Progenitor cell of endocrine pancreas (in vitro differentiated cells): Measurements from ENCODE around the gene SPAG5. TPM values are rescaled to one million over a fixed set of nuclear protein-coding genes. Genes with fewer than 3 reads are reported as not detected.

Experiments used
- DNase-seq: peaks from one replicate; pipeline ENCODE4 v3.0.0; 2021; ENCODE audit warnings: low spot score; ENCODE audit not compliant: unreplicated experiment
- H3K27ac Mint-ChIP-seq: 2 replicates; pipeline ENCODE4 v1.8.0; 2021; ENCODE audit warnings: mild to moderate bottlenecking, moderate library complexity, mixed read lengths
- H3K27me3 Mint-ChIP-seq: 2 replicates; pipeline ENCODE4 v1.8.0; 2021; ENCODE audit warnings: mixed read lengths
- H3K36me3 Mint-ChIP-seq: 2 replicates; pipeline ENCODE4 v1.8.0; 2022; ENCODE audit warnings: mixed read lengths; ENCODE audit not compliant: insufficient read depth
- H3K4me1 Mint-ChIP-seq: 2 replicates; pipeline ENCODE4 v1.8.0; 2021; ENCODE audit warnings: low read depth, mixed read lengths
- H3K4me3 Mint-ChIP-seq: 2 replicates; pipeline ENCODE4 v1.8.0; 2021; ENCODE audit warnings: low read depth, mild to moderate bottlenecking, moderate library complexity, mixed read lengths
- H3K9me3 Mint-ChIP-seq: 2 replicates; pipeline ENCODE4 v1.8.0; 2021; ENCODE audit warnings: low read depth, mixed read lengths
- CTCF ChIP-seq: fragments of 200-600 bp; sonication (generic); IDR thresholded peaks from one replicate; pipeline ENCODE4 v1.5.0; 2021; ENCODE audit warnings: antibody characterized with exemption, mild to moderate bottlenecking; ENCODE audit not compliant: unreplicated experiment
- total RNA-seq: library from RNA; stranded (reverse); gene quantifications from 2 replicates; pipeline ENCODE4 v1.2.1, GENCODE V29; 2021

SPAG5 gene
- total RNA-seq, 1 donor from 2014 or later: 69.4 TPM

DNA sequence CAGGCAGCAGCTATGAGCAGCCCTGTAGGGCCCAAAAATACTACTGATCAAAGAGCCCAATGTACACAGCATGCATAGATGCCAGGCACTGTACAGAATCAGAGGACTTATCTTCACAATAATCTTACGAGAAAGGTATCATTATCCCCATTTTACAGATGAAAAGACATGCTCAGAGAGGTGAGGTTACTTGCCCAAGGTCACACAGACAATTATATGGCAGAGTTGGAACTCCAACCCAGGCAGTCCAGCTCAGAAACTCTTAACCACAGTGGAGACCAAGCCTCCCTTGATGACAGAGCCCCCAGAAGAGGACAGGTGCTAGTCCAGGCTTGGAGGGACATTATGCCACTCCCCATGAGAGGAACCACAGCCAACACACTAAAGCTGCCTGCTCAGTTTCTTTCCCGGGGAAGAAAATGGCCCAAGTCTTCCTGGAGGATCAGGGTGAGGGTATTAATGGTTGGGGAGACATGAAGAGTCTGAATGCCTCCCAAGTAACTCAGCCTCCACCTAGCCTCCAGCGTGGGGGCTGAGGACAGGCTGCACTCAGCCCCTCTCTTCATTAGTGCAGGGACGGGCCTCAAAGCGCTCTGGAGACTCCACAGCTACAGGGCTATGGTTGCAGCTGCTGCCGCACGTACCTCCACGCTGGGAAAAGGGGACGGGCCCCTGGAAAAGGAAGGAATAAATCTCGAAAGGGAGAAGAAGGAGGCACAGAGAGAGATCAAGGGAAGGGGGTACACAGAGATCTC is 47.2 kb downstream of the SPAG5 start:
- H3K9me3 Mint-ChIP-seq: no peaks in the 10 kb centered on the region
- H3K4me3 Mint-ChIP-seq: peak overlapping the region; percentile 90
- peaks cover 19% of the 10 kb centered on the region for H3K36me3 Mint-ChIP-seq
- no peak for DNase-seq
- H3K4me1 Mint-ChIP-seq: peaks cover 16% of the 10 kb centered on the region
- H3K27ac Mint-ChIP-seq: peak overlapping the region; percentile 83
- TF ChIP-seq CTCF: no peak
- H3K27me3 Mint-ChIP-seq: no peaks in the 10 kb centered on the region

GRCh38 chr17:28550858-28551257 is 48.0 kb downstream of the SPAG5 start:
- Mint-ChIP-seq H3K4me1 (peaks cover 16% of the 10 kb centered on the region), H3K9me3 (no peaks in the 10 kb centered on the region), H3K27ac (no peak overlapping the region), H3K36me3 (peaks cover 14% of the 10 kb centered on the region), H3K4me3 (peak overlapping the region; percentile 90), H3K27me3 (no peaks in the 10 kb centered on the region)
- no peak for DNase-seq
- no peak for TF ChIP-seq CTCF

- H3K27ac Mint-ChIP-seq: no peak overlapping the region
- peaks cover 16% of the 10 kb centered on the region for H3K4me1 Mint-ChIP-seq
- no peaks in the 10 kb centered on the region for H3K9me3 Mint-ChIP-seq
- DNase-seq: no peak
- no peaks in the 10 kb centered on the region for H3K27me3 Mint-ChIP-seq
- H3K4me3 Mint-ChIP-seq: no peak overlapping the region
- TF ChIP-seq CTCF: no peak
- peaks cover 10% of the 10 kb centered on the region for H3K36me3 Mint-ChIP-seq
These were observed 49.3 kb downstream of the SPAG5 start for GRCh38 chr17:28549236-28550132.

- no peaks in the 10 kb centered on the region for H3K9me3 Mint-ChIP-seq
- no peak overlapping the region for H3K27ac Mint-ChIP-seq
- no peak overlapping the region for H3K4me3 Mint-ChIP-seq
These were observed 50.3 kb downstream of the SPAG5 start for GRCh38 chr17:28548417-28549130.

More at GRCh38 chr17:28548417-28549130, 50.3 kb downstream of the SPAG5 start:
- H3K36me3 Mint-ChIP-seq: peaks cover 3% of the 10 kb centered on the region
- TF ChIP-seq CTCF: no peak
- peaks cover 13% of the 10 kb centered on the region for H3K4me1 Mint-ChIP-seq
- DNase-seq: no peak
- H3K27me3 Mint-ChIP-seq: no peaks in the 10 kb centered on the region
